H9 (cell line): ENCODE data around the gene COX11. TPM values are rescaled to one million over a fixed set of nuclear protein-coding genes. Genes with fewer than 3 reads are reported as not detected.

Source experiments
- DNase-seq: peaks from one replicate; pipeline ENCODE4 v3.0.0-alpha.2; 2017
- H2AFZ ChIP-seq: one replicate; pipeline ENCODE4 v1.6.1; 2013; ENCODE audit warnings: mild to moderate bottlenecking, low read length, control low read depth, moderate library complexity
- H2AK5ac ChIP-seq: 2 replicates; pipeline ENCODE4 v1.6.1; 2013; ENCODE audit warnings: low read length, control low read depth, mixed read lengths; ENCODE audit not compliant: insufficient read length
- H2BK120ac ChIP-seq: one replicate; pipeline ENCODE4 v1.6.1; 2013; ENCODE audit warnings: low read depth, mild to moderate bottlenecking, low read length, control low read depth, inconsistent platforms; ENCODE audit not compliant: poor library complexity, severe bottlenecking
- H2BK12ac ChIP-seq: 2 replicates; pipeline ENCODE4 v1.6.1; 2013; ENCODE audit warnings: low read length, control low read depth, mixed read lengths, low read depth; ENCODE audit not compliant: insufficient read length
- H2BK15ac ChIP-seq: 2 replicates; pipeline ENCODE4 v1.6.1; 2013; ENCODE audit warnings: low read depth, low read length, control low read depth
- H2BK20ac ChIP-seq: one replicate; pipeline ENCODE4 v1.6.1; 2013; ENCODE audit warnings: low read depth, mild to moderate bottlenecking, low read length, control low read depth, inconsistent platforms; ENCODE audit not compliant: poor library complexity, severe bottlenecking
- H2BK5ac ChIP-seq: 2 replicates; pipeline ENCODE4 v1.6.1; 2013; ENCODE audit warnings: low read length, control low read depth, mixed read lengths; ENCODE audit not compliant: insufficient read length
- H3K14ac ChIP-seq: 2 replicates; pipeline ENCODE4 v1.6.1; 2013; ENCODE audit warnings: low read length, control low read depth; ENCODE audit not compliant: insufficient read depth
- H3K18ac ChIP-seq: 2 replicates; pipeline ENCODE4 v1.6.1; 2013; ENCODE audit warnings: low read depth, mild to moderate bottlenecking, mixed read lengths, low read length, control low read depth; ENCODE audit not compliant: insufficient read length
- H3K23ac ChIP-seq: 2 replicates; pipeline ENCODE4 v1.6.1; 2013; ENCODE audit warnings: low read length, control low read depth, mixed read lengths, low read depth; ENCODE audit not compliant: insufficient read length
- H3K23me2 ChIP-seq: 2 replicates; pipeline ENCODE4 v1.6.1; 2013; ENCODE audit warnings: low read depth, mild to moderate bottlenecking, mixed read lengths, low read length, control low read depth; ENCODE audit not compliant: insufficient read length, poor library complexity, severe bottlenecking
- H3K27ac ChIP-seq: 2 replicates; pipeline ENCODE4 v1.5.1; 2013; ENCODE audit warnings: low read length, control low read depth, mixed read lengths, low read depth; ENCODE audit not compliant: insufficient read length
- H3K27me3 ChIP-seq: 2 replicates; pipeline ENCODE4 v1.6.1; 2013; ENCODE audit warnings: low read length, control low read depth, inconsistent platforms; ENCODE audit not compliant: insufficient read depth
- H3K4ac ChIP-seq: 2 replicates; pipeline ENCODE4 v1.6.1; 2013; ENCODE audit warnings: low read depth, mild to moderate bottlenecking, control low read depth, inconsistent platforms, low read length, moderate library complexity
- H3K4me1 ChIP-seq: 2 replicates; pipeline ENCODE4 v1.6.1; 2013; ENCODE audit warnings: low read length, control low read depth, inconsistent platforms; ENCODE audit not compliant: insufficient read depth
- H3K4me2 ChIP-seq: 2 replicates; pipeline ENCODE4 v1.6.1; 2013; ENCODE audit warnings: low read length, control low read depth, mixed read lengths; ENCODE audit not compliant: insufficient read length, insufficient read depth
- H3K56ac ChIP-seq: 2 replicates; pipeline ENCODE4 v1.6.1; 2013; ENCODE audit warnings: low read depth, mild to moderate bottlenecking, mixed read lengths, low read length, control low read depth; ENCODE audit not compliant: insufficient read length
- H3K79me1 ChIP-seq: 2 replicates; pipeline ENCODE4 v1.6.1; 2013; ENCODE audit warnings: low read depth, mild to moderate bottlenecking, moderate library complexity, low read length, control low read depth, inconsistent platforms; ENCODE audit not compliant: insufficient read depth, poor library complexity, severe bottlenecking
- H3K79me2 ChIP-seq: 2 replicates; pipeline ENCODE4 v1.6.1; 2013; ENCODE audit warnings: low read length, control low read depth, inconsistent platforms; ENCODE audit not compliant: insufficient read depth
- H3K9ac ChIP-seq: 2 replicates; pipeline ENCODE4 v1.6.1; 2013; ENCODE audit warnings: low read length, control low read depth, mixed read lengths; ENCODE audit not compliant: insufficient read length; ENCODE audit errors: extremely low read depth
- H3K9me3 ChIP-seq: one replicate; pipeline ENCODE4 v1.6.1; 2013; ENCODE audit warnings: low read depth, low read length, inconsistent platforms; ENCODE audit not compliant: control insufficient read depth
- H3T11ph ChIP-seq: one replicate; pipeline ENCODE4 v1.6.1; 2013; ENCODE audit warnings: mild to moderate bottlenecking, low read length, control low read depth, inconsistent platforms
- H4K20me1 ChIP-seq: one replicate; pipeline ENCODE4 v1.6.1; 2013; ENCODE audit not compliant: control insufficient read depth, insufficient read length, insufficient read depth
- H4K5ac ChIP-seq: 2 replicates; pipeline ENCODE4 v1.6.1; 2013; ENCODE audit warnings: low read depth, mild to moderate bottlenecking, mixed read lengths, low read length, control low read depth; ENCODE audit not compliant: insufficient read length
- H4K8ac ChIP-seq: replicated peaks from 2 replicates; pipeline ENCODE4 v1.6.1; 2013; ENCODE audit warnings: low read length, control low read depth, mixed read lengths, low read depth; ENCODE audit not compliant: insufficient read length
- H4K91ac ChIP-seq: 2 replicates; pipeline ENCODE4 v1.6.1; 2013; ENCODE audit warnings: low read depth, mild to moderate bottlenecking, moderate library complexity, mixed read lengths, low read length, control low read depth; ENCODE audit not compliant: insufficient read length
- H3K27ac Mint-ChIP-seq, 3 experiments: 2 replicates in 2 of 3; 3 replicates in 1 of 3; pipeline ENCODE4 v1.8.0; 2020 to 2021; ENCODE audit warnings: mixed read lengths in 3 of 3, mild to moderate bottlenecking in 1 of 3, moderate library complexity in 1 of 3
- H3K27me3 Mint-ChIP-seq: 2 replicates; pipeline ENCODE4 v1.8.0; 2021; ENCODE audit warnings: low read depth, mild to moderate bottlenecking, moderate library complexity, mixed read lengths
- H3K36me3 Mint-ChIP-seq, 3 experiments: 2 replicates in 2 of 3; 3 replicates in 1 of 3; pipeline ENCODE4 v1.8.0; 2020 to 2021; ENCODE audit warnings: low read depth in 3 of 3, mixed read lengths in 3 of 3; ENCODE audit not compliant: insufficient read depth in 1 of 3
- H3K4me1 Mint-ChIP-seq, 2 experiments: 2 replicates each; pipeline ENCODE4 v1.8.0; 2020; ENCODE audit warnings: mixed read lengths in 2 of 2
- H3K4me3 Mint-ChIP-seq, 2 experiments: 2 replicates in 1 of 2; 3 replicates in 1 of 2; pipeline ENCODE4 v1.8.0; 2020 to 2021; ENCODE audit warnings: mild to moderate bottlenecking in 2 of 2, mixed read lengths in 2 of 2, moderate library complexity in 1 of 2
- H3K9me3 Mint-ChIP-seq, 2 experiments: 2 replicates in 1 of 2; 3 replicates in 1 of 2; pipeline ENCODE4 v1.8.0; 2020; ENCODE audit warnings: mild to moderate bottlenecking in 2 of 2, mixed read lengths in 2 of 2, moderate library complexity in 1 of 2
- CTCF ChIP-seq: fragments of 200-600 bp; sonication (generic); conservative IDR thresholded peaks from 3 replicates; pipeline ENCODE4 v1.8.0; 2021; ENCODE audit warnings: antibody characterized with exemption, mild to moderate bottlenecking
- WGBS: extraction: QIAGEN DNeasy Blood & Tissue Kit; methylation state at CpG from one replicate; pipeline ENCODE4 v1.1.7; 2013; ENCODE audit warnings: missing lambda C conversion rate, low lambda C conversion rate, mixed read lengths; ENCODE audit not compliant: insufficient read length; ENCODE audit errors: extremely low coverage; 5-methylcytosine and 5-hydroxymethylcytosine counted together
- total RNA-seq: library from RNA; stranded (reverse); gene quantifications from 2 replicates; pipeline ENCODE4 v1.2.1, GENCODE V29; 2021

COX11 gene
- total RNA-seq, 1 experiment from 2014 or later, result 76.1 TPM

GRCh38 chr17:54924405-54924804, 44.0 kb downstream of the COX11 start:
- no peak overlapping the region for H4K8ac ChIP-seq
- Mint-ChIP-seq H3K9me3 (no peaks in the 10 kb centered on the region), H3K4me1 (peaks cover 19 to 22% of the 10 kb centered on the region in 2 experiments), H3K4me3 (no peak overlapping the region), H3K36me3 (peaks cover 29 to 55% (median 48%) of the 10 kb centered on the region in 3 experiments), H3K27ac (no peak overlapping the region), H3K27me3 (no peaks in the 10 kb centered on the region)
- H2AFZ ChIP-seq, result no peak overlapping the region
- no peak for DNase-seq
- no peak for TF ChIP-seq CTCF
- peaks cover 3% of the 10 kb centered on the region for H3K79me1 ChIP-seq
- no CpG with 5 or more reads among the region's 5 CpGs for WGBS
- no peak overlapping the region for H3K27ac ChIP-seq
- H3K56ac ChIP-seq, result no peak overlapping the region
- no peaks in the 10 kb centered on the region for H3K23me2 ChIP-seq
- H2AK5ac ChIP-seq, result no peak overlapping the region
- H2BK12ac ChIP-seq, result no peak overlapping the region
- H3T11ph ChIP-seq, result no peak overlapping the region
- H4K91ac ChIP-seq, result no peak overlapping the region
- H3K9me3 ChIP-seq, result no peaks in the 10 kb centered on the region
- H4K5ac ChIP-seq, result no peak overlapping the region
- no peak overlapping the region for H3K4me2 ChIP-seq
- H3K79me2 ChIP-seq, result no peaks in the 10 kb centered on the region; the same call in 1 of the 2 replicates
- H3K4me1 ChIP-seq, result no peaks in the 10 kb centered on the region
- H3K23ac ChIP-seq, result no peak overlapping the region
- no peak overlapping the region for H2BK5ac ChIP-seq
- H4K20me1 ChIP-seq, result no peaks in the 10 kb centered on the region
- H3K14ac ChIP-seq, result no peak overlapping the region
- no peak overlapping the region for H2BK120ac ChIP-seq
- H3K27me3 ChIP-seq, result no peaks in the 10 kb centered on the region
- no peak overlapping the region for H3K4ac ChIP-seq
- no peak overlapping the region for H3K18ac ChIP-seq
- no peak overlapping the region for H2BK20ac ChIP-seq
- no peak overlapping the region for H2BK15ac ChIP-seq
- no peak overlapping the region for H3K9ac ChIP-seq
